Measurements from ENCODE around the gene RCAN3.

RCAN3 gene

DNA sequence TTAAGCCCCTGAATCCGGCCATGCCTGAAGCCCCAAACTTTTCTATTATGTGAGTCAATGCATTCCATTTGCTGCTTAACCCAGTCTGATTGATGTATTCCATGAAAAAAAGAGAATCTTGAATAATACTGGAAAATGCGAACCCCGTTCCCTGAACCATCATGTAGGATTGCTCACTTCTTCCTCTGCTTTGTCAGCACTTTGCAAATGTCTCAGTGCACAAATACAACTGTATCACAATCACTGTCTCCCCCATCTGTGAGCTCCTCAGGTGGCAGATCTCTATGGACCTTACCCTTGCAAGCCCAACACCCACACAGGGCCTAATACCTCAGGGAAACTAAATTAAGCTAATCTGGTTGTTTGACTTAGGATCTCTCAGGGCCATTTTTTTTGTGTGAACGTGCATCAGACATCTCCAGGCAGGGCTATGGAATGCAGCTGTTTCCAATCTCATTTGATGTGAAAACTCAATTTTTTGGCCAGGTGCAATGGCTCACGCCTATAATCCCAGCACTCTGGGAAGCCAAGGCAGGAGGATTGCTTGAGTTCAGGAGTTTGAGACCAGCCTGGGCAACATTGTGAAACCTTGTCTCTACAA, 2.1 kb upstream of the RCAN3 start:
- H3K79me2 ChIP-seq (ENCODE audit: control insufficient read depth, insufficient read depth, low read length, unreplicated experiment), result no peaks in the 10 kb centered on the region

DNA sequence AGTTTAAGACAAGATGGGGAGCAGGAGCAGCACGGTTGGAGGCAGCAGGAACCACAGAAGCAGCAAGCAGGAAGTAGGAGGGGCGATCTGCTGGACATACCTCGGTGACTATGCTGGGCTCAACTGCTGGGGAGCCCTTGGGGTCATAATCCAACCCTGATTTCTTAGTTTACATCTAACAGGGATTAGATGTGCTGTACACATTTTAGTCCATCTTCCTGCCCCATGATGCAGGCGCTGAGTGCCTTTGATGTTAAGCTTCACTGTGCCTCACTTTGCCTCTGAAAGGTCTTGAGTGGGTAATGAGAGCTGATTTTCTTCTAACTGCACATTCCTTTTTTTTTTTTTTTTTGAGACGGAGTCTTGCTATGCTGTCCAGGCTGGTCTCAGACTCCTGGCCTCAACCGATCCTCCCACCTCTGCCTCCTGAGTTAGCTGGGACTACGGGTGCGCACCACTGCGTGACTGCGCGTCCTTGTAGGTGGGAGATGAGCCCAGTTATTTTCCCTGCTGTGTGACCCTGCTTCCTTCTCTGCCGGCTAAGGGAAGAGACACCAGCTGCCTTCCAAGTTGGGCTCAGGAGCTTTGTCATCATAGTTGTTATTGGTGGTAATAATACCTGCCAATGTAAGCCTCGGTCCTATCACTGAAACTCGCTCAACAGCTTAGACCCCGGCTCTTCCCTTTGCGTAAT, 1.1 kb upstream of the RCAN3 start:
- Histone ChIP-seq H3K36me3 (ENCODE audit: insufficient read depth, low read length) (no peaks in the 10 kb centered on the region), H3K27me3 (ENCODE audit: insufficient read depth, low read length) (peaks cover 19% of the 10 kb centered on the region), H2AFZ (ENCODE audit: low read length, unreplicated experiment) (no peak overlapping the region), H3K4me1 (ENCODE audit: control insufficient read depth, insufficient read depth, low read length, unreplicated experiment) (peaks cover 14% of the 10 kb centered on the region), H3K27ac (ENCODE audit: low read depth, low read length) (peak overlapping the region; percentile 30; the same call in 1 of the 2 replicates), H3K79me2 (ENCODE audit: control insufficient read depth, insufficient read depth, low read length, unreplicated experiment) (no peaks in the 10 kb centered on the region), H3K4me3 (ENCODE audit: low read depth, low read length) (peak overlapping the region; percentile 94)

More for the DNA sequence above, 2.1 kb upstream of the RCAN3 start:
- H3K4me3 ChIP-seq (ENCODE audit: low read depth, low read length), result no peak overlapping the region
- H3K4me1 ChIP-seq (ENCODE audit: control insufficient read depth, insufficient read depth, low read length, unreplicated experiment), result peaks cover 14% of the 10 kb centered on the region
- H3K27ac ChIP-seq (ENCODE audit: low read depth, low read length), result no peak overlapping the region
- H3K27me3 ChIP-seq (ENCODE audit: insufficient read depth, low read length), result peaks cover 24% of the 10 kb centered on the region
- no peaks in the 10 kb centered on the region for H3K36me3 ChIP-seq (ENCODE audit: insufficient read depth, low read length)
- no peak overlapping the region for H2AFZ ChIP-seq (ENCODE audit: low read length, unreplicated experiment)

DNA sequence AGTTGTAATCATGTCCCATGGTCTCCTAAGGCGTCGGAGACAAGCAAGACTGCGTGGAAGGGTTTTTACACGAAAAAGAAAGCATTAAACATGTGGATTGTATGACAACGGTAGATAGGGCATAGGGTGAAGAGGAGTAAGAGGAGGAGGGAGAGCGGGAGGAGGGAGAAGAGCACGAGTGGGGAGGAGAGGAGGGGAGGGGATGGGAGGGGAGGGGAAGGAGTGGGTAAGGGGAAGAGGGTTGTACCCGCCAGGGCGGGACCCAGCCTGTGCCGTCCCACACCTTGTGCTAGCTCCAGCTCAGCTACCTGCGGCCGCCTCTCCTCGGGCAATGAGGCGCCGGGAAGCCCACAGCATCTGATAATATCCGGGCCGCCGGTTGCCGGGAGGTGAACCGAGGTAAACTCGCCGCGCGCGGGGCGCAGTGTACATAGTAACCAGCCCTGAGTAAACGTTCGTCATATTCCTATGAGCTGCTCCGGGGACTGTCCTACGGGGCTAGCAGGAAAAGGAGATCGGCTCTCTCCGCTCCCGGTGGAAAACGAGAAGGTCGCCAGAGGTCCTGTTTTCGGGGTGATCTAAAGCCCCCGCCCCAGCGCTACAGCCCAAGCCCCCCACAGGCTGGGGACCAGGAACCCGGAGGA, 449 bp upstream of the RCAN3 start:
- peaks cover 19% of the 10 kb centered on the region for H3K27me3 ChIP-seq (ENCODE audit: insufficient read depth, low read length)
- H3K4me3 ChIP-seq (ENCODE audit: low read depth, low read length), result peak overlapping the region; percentile 94
- H3K36me3 ChIP-seq (ENCODE audit: insufficient read depth, low read length), result no peaks in the 10 kb centered on the region
- H3K4me1 ChIP-seq (ENCODE audit: control insufficient read depth, insufficient read depth, low read length, unreplicated experiment), result peaks cover 14% of the 10 kb centered on the region
- H2AFZ ChIP-seq (ENCODE audit: low read length, unreplicated experiment), result peak overlapping the region; percentile 74
- no peaks in the 10 kb centered on the region for H3K79me2 ChIP-seq (ENCODE audit: control insufficient read depth, insufficient read depth, low read length, unreplicated experiment)
- peak overlapping the region; percentile 30; the same call in 1 of the 2 replicates for H3K27ac ChIP-seq (ENCODE audit: low read depth, low read length)

DNA sequence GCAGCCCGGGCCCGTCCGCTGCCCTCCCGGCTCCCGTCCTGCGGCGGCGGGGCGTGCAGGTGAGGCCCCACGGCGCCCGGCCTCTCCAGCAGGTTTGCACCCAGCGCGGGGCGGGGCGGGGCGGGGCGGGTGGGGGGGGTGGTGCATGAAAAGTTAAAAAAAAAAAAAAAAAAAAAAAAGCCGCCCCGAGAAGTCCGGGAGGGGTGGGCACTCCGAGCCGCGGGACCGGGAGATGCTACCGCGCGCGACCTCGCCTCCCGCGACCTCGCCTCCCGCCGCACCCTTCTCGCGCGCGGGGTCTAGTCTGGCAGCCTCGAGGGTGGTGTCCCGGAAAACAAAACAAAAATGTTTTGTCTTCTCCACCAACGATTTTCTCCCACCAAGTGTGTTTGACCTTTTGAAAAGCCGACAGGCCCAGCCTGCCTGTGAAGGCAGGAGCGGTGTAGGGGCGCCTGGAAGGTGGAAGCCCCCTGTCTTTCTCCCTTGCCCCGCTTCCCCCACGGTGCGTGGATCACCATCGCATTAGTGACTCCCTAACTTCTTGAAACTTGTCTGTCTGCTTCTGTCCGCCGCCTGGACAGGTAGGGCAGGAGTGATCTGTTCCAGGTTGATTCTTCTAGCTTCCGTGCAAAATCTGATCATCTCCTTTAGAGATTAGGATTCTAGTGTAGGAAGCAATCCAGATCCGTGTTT, 569 bp downstream of the RCAN3 start:
- Histone ChIP-seq H3K36me3 (ENCODE audit: insufficient read depth, low read length) (no peaks in the 10 kb centered on the region), H3K4me1 (ENCODE audit: control insufficient read depth, insufficient read depth, low read length, unreplicated experiment) (peaks cover 14% of the 10 kb centered on the region), H2AFZ (ENCODE audit: low read length, unreplicated experiment) (peak overlapping the region; percentile 95), H3K79me2 (ENCODE audit: control insufficient read depth, insufficient read depth, low read length, unreplicated experiment) (no peaks in the 10 kb centered on the region), H3K27me3 (ENCODE audit: insufficient read depth, low read length) (peaks cover 15% of the 10 kb centered on the region), H3K27ac (ENCODE audit: low read depth, low read length) (no peak overlapping the region), H3K4me3 (ENCODE audit: low read depth, low read length) (peak overlapping the region; percentile 94)

DNA sequence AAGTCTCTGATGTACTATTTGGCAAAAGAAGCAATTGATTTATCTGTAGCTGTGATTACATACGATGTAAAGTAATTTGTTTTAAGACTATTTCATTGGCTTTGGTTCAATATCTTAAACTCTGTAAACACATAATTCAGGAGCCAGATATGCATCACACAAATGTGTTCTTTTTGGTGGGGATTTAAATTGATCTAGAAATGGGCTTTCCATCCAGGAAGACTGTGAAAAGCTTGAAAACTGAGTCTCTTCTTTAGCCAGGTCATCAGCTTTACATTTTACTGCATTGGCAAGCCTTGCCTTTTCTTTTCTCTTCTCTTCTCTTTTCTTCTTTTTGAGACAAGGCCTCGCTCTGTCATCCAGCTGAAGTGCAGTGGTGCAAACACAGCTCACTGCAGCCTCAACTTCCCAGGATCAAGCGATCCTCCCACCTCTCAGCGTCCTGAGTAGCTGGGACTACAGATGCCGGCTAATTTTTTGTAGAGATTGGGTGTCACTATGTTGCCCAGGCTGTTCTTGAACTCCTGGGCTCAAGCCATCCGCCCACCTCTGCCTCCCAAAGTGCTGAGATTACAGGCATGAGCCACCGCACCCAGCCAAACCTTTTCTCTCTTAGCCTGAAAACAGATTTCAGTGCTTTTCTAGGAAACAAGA, 1.4 kb downstream of the RCAN3 start:
- H3K4me3 ChIP-seq (ENCODE audit: low read depth, low read length), result peak overlapping the region; percentile 94
- peak overlapping the region; percentile 95 for H2AFZ ChIP-seq (ENCODE audit: low read length, unreplicated experiment)

DNA sequence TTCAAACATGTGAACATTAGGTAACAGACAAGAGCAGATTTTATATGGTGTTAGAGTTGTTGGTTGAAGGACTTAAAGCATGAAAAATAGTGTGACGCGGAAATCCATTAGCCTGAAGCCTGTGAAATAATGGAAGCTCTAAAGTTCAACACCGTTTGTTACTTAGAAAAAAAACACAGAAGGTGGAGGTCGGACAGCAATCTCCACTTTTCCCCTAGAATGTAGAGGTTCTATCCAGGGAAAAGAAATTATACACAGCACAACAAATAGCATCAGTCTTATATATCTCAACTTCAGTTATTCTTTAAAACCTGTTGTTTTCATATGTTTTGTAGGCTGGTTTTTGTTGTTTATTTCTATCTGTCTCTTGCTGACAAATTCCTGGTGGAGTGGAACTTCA, 1.9 kb downstream of the RCAN3 start:
- no peak overlapping the region for H3K4me3 ChIP-seq (ENCODE audit: low read depth, low read length)
- no peaks in the 10 kb centered on the region for H3K79me2 ChIP-seq (ENCODE audit: control insufficient read depth, insufficient read depth, low read length, unreplicated experiment)
- H3K27me3 ChIP-seq (ENCODE audit: insufficient read depth, low read length), result peaks cover 2% of the 10 kb centered on the region; the same call in 1 of the 2 replicates
- H2AFZ ChIP-seq (ENCODE audit: low read length, unreplicated experiment), result no peak overlapping the region
- peaks cover 14% of the 10 kb centered on the region for H3K4me1 ChIP-seq (ENCODE audit: control insufficient read depth, insufficient read depth, low read length, unreplicated experiment)
- no peak overlapping the region for H3K27ac ChIP-seq (ENCODE audit: low read depth, low read length)
- no peaks in the 10 kb centered on the region for H3K36me3 ChIP-seq (ENCODE audit: insufficient read depth, low read length)

More for the DNA sequence above, 1.4 kb downstream of the RCAN3 start:
- H3K36me3 ChIP-seq (ENCODE audit: insufficient read depth, low read length), result no peaks in the 10 kb centered on the region
- H3K4me1 ChIP-seq (ENCODE audit: control insufficient read depth, insufficient read depth, low read length, unreplicated experiment), result peaks cover 14% of the 10 kb centered on the region
- no peak overlapping the region for H3K27ac ChIP-seq (ENCODE audit: low read depth, low read length)
- no peaks in the 10 kb centered on the region for H3K79me2 ChIP-seq (ENCODE audit: control insufficient read depth, insufficient read depth, low read length, unreplicated experiment)
- H3K27me3 ChIP-seq (ENCODE audit: insufficient read depth, low read length), result peaks cover 8% of the 10 kb centered on the region; the same call in 1 of the 2 replicates

DNA sequence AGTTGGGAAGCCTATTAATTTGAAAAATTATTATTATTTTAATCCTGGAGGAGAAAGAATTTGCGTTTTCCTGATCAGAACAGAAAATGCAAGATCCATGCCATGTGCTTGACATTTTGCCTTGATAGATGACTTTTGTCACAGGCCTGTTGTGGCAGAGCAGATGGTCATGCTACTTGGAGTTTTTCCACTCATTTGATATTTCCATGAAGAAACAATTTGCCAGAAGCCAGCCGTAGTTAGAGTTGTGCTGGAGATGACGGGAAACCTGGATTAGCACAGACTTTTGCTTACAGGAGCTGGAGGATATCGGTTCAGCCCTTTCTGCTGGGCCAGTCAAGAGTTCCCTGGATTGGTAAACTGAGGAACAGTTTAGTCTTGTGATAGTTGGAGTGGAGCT, 3.2 kb downstream of the RCAN3 start:
- Histone ChIP-seq H3K79me2 (ENCODE audit: control insufficient read depth, insufficient read depth, low read length, unreplicated experiment) (no peaks in the 10 kb centered on the region), H2AFZ (ENCODE audit: low read length, unreplicated experiment) (no peak overlapping the region), H3K4me3 (ENCODE audit: low read depth, low read length) (no peak overlapping the region), H3K4me1 (ENCODE audit: control insufficient read depth, insufficient read depth, low read length, unreplicated experiment) (peaks cover 14% of the 10 kb centered on the region), H3K36me3 (ENCODE audit: insufficient read depth, low read length) (no peaks in the 10 kb centered on the region), H3K27me3 (ENCODE audit: insufficient read depth, low read length) (no peaks in the 10 kb centered on the region), H3K27ac (ENCODE audit: low read depth, low read length) (no peak overlapping the region)

DNA sequence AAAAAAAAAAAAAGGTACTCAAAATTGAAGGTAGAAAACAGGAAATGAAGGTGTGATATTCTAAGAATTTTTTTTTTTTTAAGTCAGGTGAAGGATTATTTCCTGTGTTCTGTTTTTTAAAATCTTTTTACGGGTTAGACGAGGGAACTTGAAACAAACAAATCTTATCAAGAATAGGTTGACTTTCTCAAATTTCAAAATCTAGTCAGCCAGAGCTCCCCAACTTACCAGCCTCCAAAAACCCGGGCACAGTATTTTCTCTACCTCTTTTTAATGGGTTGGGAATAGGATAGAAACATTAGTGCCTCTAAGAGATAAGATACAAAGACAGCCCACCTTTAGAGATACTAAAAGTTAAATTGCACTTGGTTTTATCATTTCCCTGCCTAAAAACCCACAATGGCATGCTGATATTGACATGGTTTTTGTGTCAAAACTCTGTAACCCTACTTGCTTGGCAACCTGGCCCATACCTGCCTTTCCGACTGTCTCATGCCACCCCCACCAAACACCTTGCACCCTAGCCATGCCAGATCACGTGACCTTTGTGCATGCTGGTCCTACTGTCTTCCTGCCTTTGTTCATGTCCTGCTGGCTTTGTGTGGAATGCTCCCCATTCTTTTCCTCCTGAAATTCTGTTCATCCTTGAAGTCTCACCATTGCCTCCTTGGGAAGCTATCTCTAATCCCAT, 4.2 kb downstream of the RCAN3 start:
- Histone ChIP-seq H3K36me3 (ENCODE audit: insufficient read depth, low read length) (no peaks in the 10 kb centered on the region), H3K4me1 (ENCODE audit: control insufficient read depth, insufficient read depth, low read length, unreplicated experiment) (peaks cover 9% of the 10 kb centered on the region), H3K27ac (ENCODE audit: low read depth, low read length) (no peak overlapping the region), H3K27me3 (ENCODE audit: insufficient read depth, low read length) (no peaks in the 10 kb centered on the region), H3K79me2 (ENCODE audit: control insufficient read depth, insufficient read depth, low read length, unreplicated experiment) (no peaks in the 10 kb centered on the region), H3K4me3 (ENCODE audit: low read depth, low read length) (no peak overlapping the region), H2AFZ (ENCODE audit: low read length, unreplicated experiment) (no peak overlapping the region)

DNA sequence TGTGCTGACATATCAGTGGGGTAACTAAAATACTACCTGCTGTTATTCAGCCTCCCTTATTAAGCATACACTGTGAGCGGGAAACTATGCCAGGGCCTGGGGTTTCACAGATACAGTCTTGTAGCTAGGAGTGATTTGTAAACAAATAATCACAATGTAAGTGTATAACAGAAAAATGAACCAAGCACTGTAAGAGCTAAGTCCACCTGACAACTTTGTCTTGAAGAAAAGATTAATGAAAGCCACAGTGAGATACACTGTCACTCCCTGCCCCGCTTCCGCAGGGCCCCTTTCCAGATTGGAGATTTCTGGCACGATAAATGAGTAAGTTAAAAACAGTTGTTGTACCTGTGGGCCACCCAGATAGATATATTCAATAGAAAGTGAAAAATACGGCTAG, 4.8 kb downstream of the RCAN3 start:
- H3K27ac ChIP-seq (ENCODE audit: low read depth, low read length), result no peak overlapping the region
- no peaks in the 10 kb centered on the region for H3K79me2 ChIP-seq (ENCODE audit: control insufficient read depth, insufficient read depth, low read length, unreplicated experiment)
- H3K27me3 ChIP-seq (ENCODE audit: insufficient read depth, low read length), result no peaks in the 10 kb centered on the region
- H3K4me1 ChIP-seq (ENCODE audit: control insufficient read depth, insufficient read depth, low read length, unreplicated experiment), result peaks cover 9% of the 10 kb centered on the region
- H2AFZ ChIP-seq (ENCODE audit: low read length, unreplicated experiment), result no peak overlapping the region
- no peak overlapping the region for H3K4me3 ChIP-seq (ENCODE audit: low read depth, low read length)
- H3K36me3 ChIP-seq (ENCODE audit: insufficient read depth, low read length), result no peaks in the 10 kb centered on the region

DNA sequence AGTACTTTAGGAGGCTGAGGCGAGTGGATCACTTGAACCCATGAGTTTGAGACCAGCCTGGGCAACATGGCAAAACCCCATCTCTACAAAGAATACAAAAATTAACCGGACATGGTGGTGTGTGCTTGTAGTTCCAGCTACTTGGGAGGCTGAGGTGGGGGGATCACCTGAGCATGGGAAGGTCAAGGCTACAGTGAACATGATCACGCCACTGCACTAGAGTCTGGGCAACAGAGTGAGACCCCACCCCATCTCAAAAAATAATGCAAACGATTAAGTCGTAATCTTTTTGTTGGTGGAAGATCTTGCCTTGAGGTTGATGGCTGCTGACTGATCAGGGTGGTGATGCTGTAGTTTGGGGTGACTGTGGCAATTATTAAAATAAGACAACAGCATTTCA, 6.3 kb downstream of the RCAN3 start:
- Histone ChIP-seq H3K36me3 (ENCODE audit: insufficient read depth, low read length) (no peaks in the 10 kb centered on the region), H2AFZ (ENCODE audit: low read length, unreplicated experiment) (no peak overlapping the region), H3K27ac (ENCODE audit: low read depth, low read length) (no peak overlapping the region), H3K4me3 (ENCODE audit: low read depth, low read length) (no peak overlapping the region), H3K4me1 (ENCODE audit: control insufficient read depth, insufficient read depth, low read length, unreplicated experiment) (peaks cover 3% of the 10 kb centered on the region), H3K27me3 (ENCODE audit: insufficient read depth, low read length) (no peaks in the 10 kb centered on the region), H3K79me2 (ENCODE audit: control insufficient read depth, insufficient read depth, low read length, unreplicated experiment) (no peaks in the 10 kb centered on the region)

Measured in ACC112 (cell line).